Mesothelial cell of epicardium (in vitro differentiated cells): Measurements from ENCODE around the gene RPUSD2. TPM values are rescaled to one million over a fixed set of nuclear protein-coding genes. Genes with fewer than 3 reads are reported as not detected.

Experiments used
- DNase-seq, 2 experiments: peaks; one replicate each; pipeline ENCODE4 v3.0.0; 2021; ENCODE audit warnings: low spot score in 2 of 2; ENCODE audit not compliant: unreplicated experiment in 2 of 2
- H3K27ac Mint-ChIP-seq: 2 replicates; pipeline ENCODE4 v1.8.0; 2021; ENCODE audit warnings: mixed read lengths
- H3K27me3 Mint-ChIP-seq: 2 replicates; pipeline ENCODE4 v1.8.0; 2021; ENCODE audit warnings: low read depth, mixed read lengths
- H3K36me3 Mint-ChIP-seq: 2 replicates; pipeline ENCODE4 v1.8.0; 2021; ENCODE audit warnings: mixed read lengths
- H3K4me1 Mint-ChIP-seq: 2 replicates; pipeline ENCODE4 v1.8.0; 2021; ENCODE audit warnings: mixed read lengths
- H3K4me3 Mint-ChIP-seq: 2 replicates; pipeline ENCODE4 v1.8.0; 2021; ENCODE audit warnings: mild to moderate bottlenecking, moderate library complexity, mixed read lengths
- H3K9me3 Mint-ChIP-seq: 2 replicates; pipeline ENCODE4 v1.8.0; 2021; ENCODE audit warnings: mixed read lengths
- CTCF ChIP-seq: fragments of 200-600 bp; sonication (generic); IDR thresholded peaks from one replicate; pipeline ENCODE4 v1.5.0; 2021; ENCODE audit warnings: antibody characterized with exemption; ENCODE audit not compliant: unreplicated experiment
- total RNA-seq: library from RNA; stranded (reverse); gene quantifications from 3 replicates; pipeline ENCODE4 v1.2.1, GENCODE V29; 2021

Gene RPUSD2
- total RNA-seq, 1 donor from 2014 or later = 13.0 TPM

DNA sequence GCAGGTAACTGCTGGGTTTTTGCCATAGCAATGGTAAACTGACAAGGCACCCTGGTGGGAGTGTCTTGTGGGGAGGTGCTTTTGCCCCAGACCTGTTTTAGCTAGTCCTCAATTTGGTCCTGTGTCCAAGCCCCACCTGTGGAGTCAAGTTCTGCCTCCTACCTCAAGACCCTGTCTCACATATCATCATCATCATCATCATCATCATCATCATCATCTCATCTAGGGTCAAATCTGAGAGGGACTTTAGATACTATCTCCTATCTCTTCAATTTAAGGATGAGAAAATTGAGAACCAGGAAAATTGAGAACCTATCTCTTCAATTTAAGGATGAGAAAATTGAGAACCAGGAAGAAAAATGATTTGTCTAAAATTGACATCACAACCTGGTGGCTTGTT lies 34.8 kb downstream of the RPUSD2 start:
- H3K36me3 Mint-ChIP-seq = peaks cover 2% of the 10 kb centered on the region
- H3K4me1 Mint-ChIP-seq = no peaks in the 10 kb centered on the region
- no peak for DNase-seq
- no peak overlapping the region for H3K27ac Mint-ChIP-seq
- no peaks in the 10 kb centered on the region for H3K27me3 Mint-ChIP-seq
- no peak for TF ChIP-seq CTCF
- H3K9me3 Mint-ChIP-seq = no peaks in the 10 kb centered on the region
- H3K4me3 Mint-ChIP-seq = no peak overlapping the region

- TF ChIP-seq CTCF = no peak
- H3K27ac Mint-ChIP-seq = no peak overlapping the region
Observed at GRCh38 chr15:40613080-40613479, 44.0 kb downstream of the RPUSD2 start.

DNA sequence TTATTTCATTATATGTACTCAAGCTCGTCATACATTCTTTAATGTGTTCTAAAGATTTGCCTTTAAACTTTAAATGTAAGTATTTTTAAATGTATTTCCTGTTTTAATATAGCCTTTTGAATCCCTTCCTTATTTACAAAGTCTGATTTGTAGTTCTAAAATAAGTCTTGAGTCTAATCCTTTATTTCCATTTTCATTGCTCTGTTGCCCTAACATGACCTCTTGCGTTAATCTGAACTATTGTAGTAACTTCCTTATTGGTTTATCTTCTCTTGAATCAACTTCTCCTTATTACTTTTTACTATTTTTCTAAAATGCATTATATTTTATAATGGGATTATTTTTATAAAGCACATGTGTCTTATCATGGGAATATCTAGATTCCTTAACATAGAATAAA lies 48.9 kb downstream of the RPUSD2 start:
- H3K4me1 Mint-ChIP-seq = no peaks in the 10 kb centered on the region
- H3K9me3 Mint-ChIP-seq = no peaks in the 10 kb centered on the region
- no peak overlapping the region for H3K27ac Mint-ChIP-seq
- no peak for DNase-seq
- no peaks in the 10 kb centered on the region for H3K27me3 Mint-ChIP-seq
- no peak for TF ChIP-seq CTCF
- peaks cover 2% of the 10 kb centered on the region for H3K36me3 Mint-ChIP-seq
- no peak overlapping the region for H3K4me3 Mint-ChIP-seq

More at GRCh38 chr15:40613080-40613479, 44.0 kb downstream of the RPUSD2 start:
- peaks cover 3% of the 10 kb centered on the region for H3K36me3 Mint-ChIP-seq
- no peak overlapping the region for H3K4me3 Mint-ChIP-seq
- DNase-seq = no peak
- no peaks in the 10 kb centered on the region for H3K27me3 Mint-ChIP-seq
- H3K9me3 Mint-ChIP-seq = no peaks in the 10 kb centered on the region
- no peaks in the 10 kb centered on the region for H3K4me1 Mint-ChIP-seq

DNA sequence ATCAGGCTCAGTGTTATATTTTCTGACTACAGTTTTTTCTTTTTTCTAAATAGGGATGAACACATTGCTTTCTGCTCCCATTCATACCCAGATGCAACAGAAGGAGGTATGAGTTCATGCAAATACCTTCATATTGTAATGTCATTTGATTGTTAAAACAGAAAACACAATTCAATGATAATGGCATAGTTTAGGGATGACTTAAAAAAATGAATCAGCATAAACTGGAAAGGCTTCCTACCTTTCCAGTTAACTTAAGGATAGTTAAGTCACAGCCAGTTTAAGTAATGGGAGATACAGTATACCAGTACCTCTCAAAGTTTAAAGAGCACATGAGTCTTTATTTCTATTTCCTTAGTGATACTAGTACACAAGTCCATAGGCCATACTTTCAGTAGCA lies 49.8 kb downstream of the RPUSD2 start:
- Mint-ChIP-seq H3K36me3 (peaks cover 2% of the 10 kb centered on the region), H3K4me1 (no peaks in the 10 kb centered on the region), H3K27me3 (no peaks in the 10 kb centered on the region), H3K4me3 (no peak overlapping the region), H3K9me3 (no peaks in the 10 kb centered on the region), H3K27ac (no peak overlapping the region)
- DNase-seq = no peak
- TF ChIP-seq CTCF = no peak

- Mint-ChIP-seq H3K9me3 (no peaks in the 10 kb centered on the region), H3K36me3 (no peaks in the 10 kb centered on the region), H3K4me3 (no peak overlapping the region), H3K27ac (no peak overlapping the region), H3K4me1 (no peaks in the 10 kb centered on the region), H3K27me3 (no peaks in the 10 kb centered on the region)
- no peak for DNase-seq
- TF ChIP-seq CTCF = no peak
Observed at GRCh38 chr15:40623361-40623760, 54.3 kb downstream of the RPUSD2 start.

Other genes starting within 250 kb of the RPUSD2 start
- 19.2 to 23.1 TPM (median 21.9 TPM) in 3 replicates for gene INAFM2, start 245.6 kb upstream of the RPUSD2 start, total RNA-seq
- 23.4 to 26.9 TPM (median 26.1 TPM) in 3 replicates for gene CCDC9B, start 228.4 kb upstream of the RPUSD2 start, total RNA-seq
- gene PHGR1, start 218.3 kb upstream of the RPUSD2 start, total RNA-seq = 0.93 TPM in 1 of 3 replicates, not detected in the others
- 0.57 to 0.76 TPM (median 0.64 TPM) in 3 replicates for gene DISP2, start 211.1 kb upstream of the RPUSD2 start, total RNA-seq
- gene KNSTRN, start 186.6 kb upstream of the RPUSD2 start, total RNA-seq = 29.9 to 34.6 TPM (median 31.1 TPM) in 3 replicates
- 101 to 117 TPM (median 104 TPM) in 3 replicates for gene IVD, start 163.5 kb upstream of the RPUSD2 start, total RNA-seq
- 23.8 to 25.0 TPM (median 23.9 TPM) in 3 replicates for gene BAHD1, start 128.3 kb upstream of the RPUSD2 start, total RNA-seq
- gene CHST14, start 98.3 kb upstream of the RPUSD2 start, total RNA-seq = 39.2 to 41.9 TPM (median 40.4 TPM) in 3 replicates
- gene CCDC32, start 4.3 kb upstream of the RPUSD2 start, total RNA-seq = 27.2 to 30.1 TPM (median 28.8 TPM) in 3 replicates
- gene KNL1, start 24.9 kb downstream of the RPUSD2 start, total RNA-seq = 7.4 to 9.3 TPM (median 8.8 TPM) in 3 replicates
- 8.2 to 9.3 TPM (median 8.3 TPM) in 3 replicates for gene RAD51, start 125.9 kb downstream of the RPUSD2 start, total RNA-seq
- gene RMDN3, start 186.0 kb downstream of the RPUSD2 start, total RNA-seq = 25.1 to 29.3 TPM (median 26.9 TPM) in 3 replicates
- gene GCHFR, start 194.8 kb downstream of the RPUSD2 start, total RNA-seq = 12.6 to 15.8 TPM (median 14.4 TPM) in 3 replicates
- 0.44 to 0.47 TPM (median 0.45 TPM) in 3 replicates for gene C15orf62, start 200.7 kb downstream of the RPUSD2 start, total RNA-seq
- gene ZFYVE19, start 237.8 kb downstream of the RPUSD2 start, total RNA-seq = 20.9 to 24.4 TPM (median 24.2 TPM) in 3 replicates
- gene DNAJC17, start 238.2 kb downstream of the RPUSD2 start, total RNA-seq = 36.4 to 44.3 TPM (median 41.2 TPM) in 3 replicates